Breast epithelium (tissue), 4 donors: ENCODE data around the gene ADAM12. TPM values are rescaled to one million over a fixed set of nuclear protein-coding genes. Genes with fewer than 3 reads are reported as not detected.

ENCODE experiments used
- DNase-seq, 2 donors: peaks; one replicate each; pipeline ENCODE4 v3.0.0-alpha.2; 2019; ENCODE audit warnings: low spot score in 2 of 2
- H3K27ac ChIP-seq, 2 donors: fragments of 200-600 bp; sonication (generic) in 1 of 2; one replicate each; pipeline ENCODE4 v1.5.1; 2016 to 2019; ENCODE audit warnings: mild to moderate bottlenecking in 1 of 2
- H3K27me3 ChIP-seq, 2 donors: fragments of 200-600 bp; sonication (generic) in 1 of 2; one replicate each; pipeline versions ENCODE4 v1.5.1 to v1.6.0; 2017 to 2019; ENCODE audit warnings: control low read depth in 1 of 2, mild to moderate bottlenecking in 1 of 2
- H3K36me3 ChIP-seq: fragments of 200-600 bp; one replicate; pipeline ENCODE4 v1.5.1; 2019
- H3K4me1 ChIP-seq, 2 donors: fragments of 200-600 bp; sonication (generic); one replicate each; pipeline ENCODE4 v1.5.1; 2016 to 2019; ENCODE audit warnings: control low read depth in 1 of 2
- H3K4me3 ChIP-seq, 3 donors: fragments of 200-600 bp; sonication (generic); 1 replicate in 2 of 3; 2 replicates in 1 of 3; pipeline ENCODE4 v1.5.1; 2016 to 2019; ENCODE audit warnings: mild to moderate bottlenecking in 3 of 3, moderate library complexity in 2 of 3
- H3K9me3 ChIP-seq, 2 donors: fragments of 200-600 bp; sonication (generic) in 1 of 2; one replicate each; pipeline ENCODE4 v1.5.1; 2016 to 2019; ENCODE audit warnings: control low read depth in 1 of 2
- POLR2A ChIP-seq: fragments of 450-650 bp; IDR thresholded peaks from one replicate; pipeline ENCODE4 v1.6.1; 2016; ENCODE audit warnings: antibody characterized with exemption, mild to moderate bottlenecking, moderate library complexity
- POLR2AphosphoS5 ChIP-seq, 3 donors: sonication (generic); formaldehyde crosslinking; IDR thresholded peaks; one replicate each; pipeline ENCODE4 v1.6.1; 2017; ENCODE audit warnings: antibody characterized with exemption in 3 of 3
- intact Hi-C: fragments of 100-400 bp; cut with DNase I; formaldehyde crosslinking; loops from one replicate; pipeline ENCODE4 v1.15.1; 2023; ENCODE audit warnings: low total_unique reads
- total RNA-seq, 3 donors: library from RNA; depleted of rRNA; stranded (reverse); fragments of >200 nt; gene quantifications; one replicate each; pipeline ENCODE4 v1.1.0, GENCODE V29; 2016
- TF ChIP-seq, protein P1 (sequence below), 3 donors: fragments of 450-650 bp; IDR thresholded peaks; one replicate each; pipeline ENCODE4 v1.5.1; 2016 to 2017; ENCODE audit warnings: antibody characterized with exemption in 3 of 3, mild to moderate bottlenecking in 3 of 3, moderate library complexity in 3 of 3

ADAM12 gene
- total RNA-seq, 3 donors from 2014 or later, result 8.6 to 16.4 (median 13.9) TPM

DNA sequence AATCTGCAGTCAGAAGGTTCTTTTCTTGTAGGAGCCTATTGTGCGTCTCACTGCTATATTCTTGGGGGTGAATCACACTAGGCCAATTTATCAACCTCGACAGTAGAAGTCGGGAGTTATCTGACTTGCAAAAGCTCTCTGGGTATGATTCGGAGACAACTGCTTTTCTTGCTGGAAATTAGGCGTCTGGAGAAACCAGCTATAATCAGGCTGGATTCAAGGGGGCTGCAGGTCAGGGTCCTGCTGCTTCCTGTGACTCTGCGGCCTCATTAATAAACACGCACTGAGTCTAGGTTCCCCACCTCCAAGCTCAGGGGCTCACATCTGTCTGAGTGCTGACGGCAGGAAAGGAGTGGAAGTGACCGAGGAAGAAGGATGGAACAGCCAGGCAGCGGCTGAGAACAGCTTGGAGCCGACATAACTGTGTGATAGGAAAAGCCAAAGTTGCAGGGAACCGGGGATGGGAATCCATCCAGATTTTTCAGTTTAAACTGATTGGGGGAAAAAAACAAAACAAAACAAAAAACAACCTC is 307.3 kb downstream of the ADAM12 start:
- Histone ChIP-seq H3K4me3 (no peak overlapping the region), H3K27me3 (no peaks in the 10 kb centered on the region), H3K4me1 (peaks cover 0 to 7% of the 10 kb centered on the region in 2 donors), H3K36me3 (no peaks in the 10 kb centered on the region), H3K9me3 (peaks cover 0 to 5% of the 10 kb centered on the region in 2 donors), H3K27ac (peak overlapping the region; percentile 61 to 75)
- DNase-seq, result no peak
- TF ChIP-seq, protein P1, sequence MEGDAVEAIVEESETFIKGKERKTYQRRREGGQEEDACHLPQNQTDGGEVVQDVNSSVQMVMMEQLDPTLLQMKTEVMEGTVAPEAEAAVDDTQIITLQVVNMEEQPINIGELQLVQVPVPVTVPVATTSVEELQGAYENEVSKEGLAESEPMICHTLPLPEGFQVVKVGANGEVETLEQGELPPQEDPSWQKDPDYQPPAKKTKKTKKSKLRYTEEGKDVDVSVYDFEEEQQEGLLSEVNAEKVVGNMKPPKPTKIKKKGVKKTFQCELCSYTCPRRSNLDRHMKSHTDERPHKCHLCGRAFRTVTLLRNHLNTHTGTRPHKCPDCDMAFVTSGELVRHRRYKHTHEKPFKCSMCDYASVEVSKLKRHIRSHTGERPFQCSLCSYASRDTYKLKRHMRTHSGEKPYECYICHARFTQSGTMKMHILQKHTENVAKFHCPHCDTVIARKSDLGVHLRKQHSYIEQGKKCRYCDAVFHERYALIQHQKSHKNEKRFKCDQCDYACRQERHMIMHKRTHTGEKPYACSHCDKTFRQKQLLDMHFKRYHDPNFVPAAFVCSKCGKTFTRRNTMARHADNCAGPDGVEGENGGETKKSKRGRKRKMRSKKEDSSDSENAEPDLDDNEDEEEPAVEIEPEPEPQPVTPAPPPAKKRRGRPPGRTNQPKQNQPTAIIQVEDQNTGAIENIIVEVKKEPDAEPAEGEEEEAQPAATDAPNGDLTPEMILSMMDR (IDR thresholded peaks at IDR 0.05), result no peak
- TF ChIP-seq POLR2AphosphoS5 (IDR thresholded peaks at IDR 0.05) (no peak), POLR2A (no peak)
- intact Hi-C loops, result no loop called here

DNA sequence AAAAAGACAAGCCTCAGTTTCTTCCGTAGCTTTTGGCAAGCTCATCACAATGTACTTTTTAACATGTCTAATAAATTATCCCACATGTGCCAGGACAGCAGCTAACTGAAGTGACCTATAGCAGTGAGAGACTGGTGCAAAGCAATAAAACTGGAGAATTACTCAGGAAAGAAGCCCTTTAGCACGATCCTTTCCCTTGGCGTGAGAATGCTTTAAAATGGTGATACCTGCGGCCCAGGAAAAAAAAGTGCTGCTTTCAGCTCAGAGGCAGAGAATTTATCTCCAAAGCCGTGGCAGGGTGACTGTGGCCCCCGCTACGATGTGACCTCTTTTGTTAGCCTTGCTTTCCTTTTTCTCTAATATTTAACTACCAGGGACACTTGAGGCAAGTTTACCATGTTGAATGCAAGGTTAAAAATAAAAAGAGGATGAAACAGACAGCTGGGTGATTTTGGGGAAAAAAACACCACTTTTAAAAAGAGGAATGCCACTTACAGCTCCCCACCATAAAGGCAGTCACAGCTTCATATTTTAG is 307.9 kb downstream of the ADAM12 start:
- peaks cover 0 to 5% of the 10 kb centered on the region in 2 donors for H3K9me3 ChIP-seq
- H3K36me3 ChIP-seq, result no peaks in the 10 kb centered on the region
- intact Hi-C loops, result no loop called here
- peaks cover 0 to 7% of the 10 kb centered on the region in 2 donors for H3K4me1 ChIP-seq
- DNase-seq, result no peak
- no peaks in the 10 kb centered on the region for H3K27me3 ChIP-seq
- TF ChIP-seq POLR2A, result no peak
- TF ChIP-seq, protein P1 (IDR thresholded peaks at IDR 0.05), result no peak
- TF ChIP-seq POLR2AphosphoS5 (IDR thresholded peaks at IDR 0.05), result no peak
- H3K4me3 ChIP-seq, result no peak overlapping the region
- no peak overlapping the region for H3K27ac ChIP-seq

DNA sequence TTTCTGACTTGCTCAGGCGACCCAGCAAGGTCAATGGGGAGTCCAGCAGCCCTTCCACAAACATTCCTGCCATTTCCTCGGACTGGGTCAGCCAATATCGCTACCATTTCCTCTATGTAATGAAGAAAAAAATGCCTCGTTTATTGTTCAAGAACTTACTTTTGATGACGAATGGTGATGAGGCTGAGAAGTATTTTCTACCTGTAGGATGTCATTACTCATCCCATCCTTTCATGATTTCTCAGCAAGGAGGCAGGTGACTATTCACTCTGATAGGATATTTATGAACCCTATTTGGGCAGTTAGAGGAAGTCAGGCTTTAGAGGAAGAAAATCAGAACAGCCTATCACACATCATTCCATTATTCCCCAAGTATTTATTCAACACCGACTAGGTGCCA is 313.3 kb downstream of the ADAM12 start:
- DNase-seq, result no peak
- Histone ChIP-seq H3K36me3 (no peaks in the 10 kb centered on the region), H3K4me1 (no peaks in the 10 kb centered on the region), H3K27me3 (no peaks in the 10 kb centered on the region), H3K27ac (no peak overlapping the region), H3K4me3 (no peak overlapping the region), H3K9me3 (peaks cover 0 to 5% of the 10 kb centered on the region in 2 donors)
- intact Hi-C loops, result no loop called here
- TF ChIP-seq POLR2A (no peak), POLR2AphosphoS5 (IDR thresholded peaks at IDR 0.05) (no peak)
- TF ChIP-seq, protein P1 (IDR thresholded peaks at IDR 0.05), result no peak

DNA sequence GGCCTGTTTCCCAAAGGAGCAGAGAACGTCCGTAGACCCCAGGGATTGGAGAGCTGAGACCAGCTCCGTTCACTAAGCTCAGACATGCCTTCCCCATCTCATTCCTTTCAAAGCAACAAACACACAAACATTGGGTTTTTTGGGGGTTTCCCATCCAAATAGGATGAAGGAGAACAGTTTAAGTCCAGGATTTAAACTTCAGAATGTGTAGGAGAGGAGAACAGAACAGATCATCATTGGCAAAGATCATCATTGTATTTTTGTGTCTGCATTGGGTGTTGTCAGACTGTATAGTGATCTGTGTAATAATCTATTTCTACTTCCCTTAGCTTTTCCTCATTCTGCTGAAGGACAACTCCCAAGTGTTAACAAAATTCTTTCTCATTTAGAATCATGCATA is 314.0 kb downstream of the ADAM12 start:
- DNase-seq, result no peak
- intact Hi-C loops, result no loop called here
- H3K27ac ChIP-seq, result no peak overlapping the region
- no peaks in the 10 kb centered on the region for H3K4me1 ChIP-seq
- TF ChIP-seq, protein P1 (IDR thresholded peaks at IDR 0.05), result no peak
- no peak for TF ChIP-seq POLR2AphosphoS5 (IDR thresholded peaks at IDR 0.05)
- TF ChIP-seq POLR2A, result no peak
- no peak overlapping the region for H3K4me3 ChIP-seq
- no peaks in the 10 kb centered on the region for H3K36me3 ChIP-seq
- H3K27me3 ChIP-seq, result no peaks in the 10 kb centered on the region
- H3K9me3 ChIP-seq, result peaks cover 0 to 5% of the 10 kb centered on the region in 2 donors

DNA sequence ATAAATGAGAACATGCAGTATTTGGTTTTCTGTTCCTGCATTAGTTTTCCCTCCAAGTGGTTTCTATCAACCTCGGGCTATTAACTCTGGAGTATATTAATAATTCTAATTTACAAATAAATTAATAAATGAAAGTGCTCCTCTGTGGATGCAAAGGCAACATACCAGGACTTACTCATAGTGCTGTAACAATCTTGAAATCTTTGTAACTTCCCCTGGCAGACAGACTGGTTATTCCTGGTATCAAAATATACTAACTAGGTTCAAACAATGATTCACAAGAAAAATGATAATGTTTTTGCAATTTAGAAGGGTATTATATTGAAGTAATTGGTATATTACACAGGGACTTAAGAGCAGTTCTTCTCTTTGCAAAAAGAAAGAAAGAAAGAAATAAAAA is 314.7 kb downstream of the ADAM12 start:
- Histone ChIP-seq H3K9me3 (peaks cover 0 to 5% of the 10 kb centered on the region in 2 donors), H3K4me1 (no peaks in the 10 kb centered on the region), H3K27me3 (no peaks in the 10 kb centered on the region), H3K36me3 (no peaks in the 10 kb centered on the region), H3K4me3 (no peak overlapping the region), H3K27ac (no peak overlapping the region)
- intact Hi-C loops, result no loop called here
- TF ChIP-seq POLR2A (no peak), POLR2AphosphoS5 (IDR thresholded peaks at IDR 0.05) (no peak)
- TF ChIP-seq, protein P1 (IDR thresholded peaks at IDR 0.05), result no peak
- no peak for DNase-seq
